ENCODE data around the gene RHOT2.
A peak's percentile ranks its signal among the peaks of the same experiment; 100 is the strongest.

Gene RHOT2

GRCh38 chr16:667780-668518 lies at the start of gene RHOT2:
RHOT2 (plus strand) TSS chr16:668132; CDS start chr16:668200, 68 bp downstream.
- DNase-seq (ENCODE audit: low spot score in 2 of 2), result peak; percentile 83 to 96
- Histone ChIP-seq H3K4me1 (peaks cover 7% of the 10 kb centered on the region), H3K9me3 (no peaks in the 10 kb centered on the region), H3K36me3 (replicated peaks) (peaks cover 44% of the 10 kb centered on the region), H3K4me3 (peak within 1 kb of the TSS; percentile 87), H3K27me3 (ENCODE audit: low read depth) (no peaks in the 10 kb centered on the region)
- in situ Hi-C loops (cut with MboI; ENCODE audit: low sequenced_read_pairs), result no loop called here

DNA sequence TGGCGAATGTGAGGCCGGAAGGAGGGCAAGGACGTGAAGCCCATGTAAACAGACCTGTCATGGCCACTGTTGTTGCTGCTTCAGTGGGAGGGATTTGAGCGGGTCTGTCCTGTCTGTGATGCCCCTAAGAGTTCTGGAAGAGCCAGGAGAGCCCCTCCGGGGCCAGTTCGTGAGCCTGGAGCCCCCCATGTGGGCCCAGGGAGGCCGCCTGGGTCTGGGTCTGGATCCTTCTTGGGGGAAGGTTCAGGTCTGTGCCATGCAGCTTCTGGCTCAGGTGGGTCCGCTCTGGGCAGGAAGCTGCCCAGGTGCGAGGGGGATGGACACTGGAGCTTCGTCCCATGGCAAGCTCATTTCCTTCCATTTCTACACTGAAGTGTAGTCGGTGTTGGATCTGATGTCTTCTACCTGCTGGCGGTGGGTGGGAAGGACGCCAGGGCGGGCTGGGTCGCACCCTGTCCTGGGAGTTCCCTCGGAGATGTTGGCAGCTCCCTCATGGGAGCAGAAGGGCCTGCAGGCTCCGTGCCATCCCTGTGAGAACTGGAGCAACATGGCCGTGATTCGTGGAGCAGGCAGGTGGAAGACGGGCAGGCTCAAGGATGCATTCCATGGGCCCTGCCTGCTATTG lies 48.3 kb upstream of the RHOT2 start:
- DNase-seq (ENCODE audit: low spot score in 2 of 2), result no peak
- in situ Hi-C loops (cut with MboI; ENCODE audit: low sequenced_read_pairs), result no loop called here
- H3K4me3 ChIP-seq, result no peak overlapping the region
- H3K36me3 ChIP-seq (replicated peaks), result no peaks in the 10 kb centered on the region
- H3K9me3 ChIP-seq, result no peaks in the 10 kb centered on the region
- no peaks in the 10 kb centered on the region for H3K4me1 ChIP-seq
- H3K27me3 ChIP-seq (ENCODE audit: low read depth), result no peaks in the 10 kb centered on the region

GRCh38 chr16:620700-621525 lies 47.0 kb upstream of the RHOT2 start:
- Histone ChIP-seq H3K27me3 (ENCODE audit: low read depth) (no peaks in the 10 kb centered on the region), H3K4me3 (no peak overlapping the region), H3K9me3 (no peaks in the 10 kb centered on the region), H3K4me1 (no peaks in the 10 kb centered on the region), H3K36me3 (replicated peaks) (no peaks in the 10 kb centered on the region)
- DNase-seq (ENCODE audit: low spot score in 2 of 2), result no peak
- in situ Hi-C loops (cut with MboI; ENCODE audit: low sequenced_read_pairs), result no loop called here

- Histone ChIP-seq H3K9me3 (no peaks in the 10 kb centered on the region), H3K4me3 (no peak overlapping the region), H3K36me3 (replicated peaks) (no peaks in the 10 kb centered on the region), H3K27me3 (ENCODE audit: low read depth) (no peaks in the 10 kb centered on the region), H3K4me1 (no peaks in the 10 kb centered on the region)
- DNase-seq (ENCODE audit: low spot score in 2 of 2), result no peak
- in situ Hi-C loops (cut with MboI; ENCODE audit: low sequenced_read_pairs), result no loop called here
Observed at GRCh38 chr16:621526-622105, 46.3 kb upstream of the RHOT2 start.

- H3K9me3 ChIP-seq, result no peaks in the 10 kb centered on the region
- H3K27me3 ChIP-seq (ENCODE audit: low read depth), result no peaks in the 10 kb centered on the region
- in situ Hi-C loops (cut with MboI; ENCODE audit: low sequenced_read_pairs), result no loop called here
Observed at GRCh38 chr16:622920-623280, 45.0 kb upstream of the RHOT2 start.

GRCh38 chr16:624526-625070 lies 43.3 kb upstream of the RHOT2 start:
- Histone ChIP-seq H3K4me1 (no peaks in the 10 kb centered on the region), H3K36me3 (replicated peaks) (peaks cover 3% of the 10 kb centered on the region; the same call in 1 of the 2 replicates), H3K9me3 (no peaks in the 10 kb centered on the region), H3K27me3 (ENCODE audit: low read depth) (no peaks in the 10 kb centered on the region), H3K4me3 (no peak overlapping the region)
- in situ Hi-C loops (cut with MboI; ENCODE audit: low sequenced_read_pairs), result no loop called here
- DNase-seq (ENCODE audit: low spot score in 2 of 2), result no peak

More at GRCh38 chr16:622920-623280, 45.0 kb upstream of the RHOT2 start:
- no peaks in the 10 kb centered on the region for H3K36me3 ChIP-seq (replicated peaks)
- no peak overlapping the region for H3K4me3 ChIP-seq
- no peak for DNase-seq (ENCODE audit: low spot score in 2 of 2)
- H3K4me1 ChIP-seq, result no peaks in the 10 kb centered on the region

- Histone ChIP-seq H3K9me3 (no peaks in the 10 kb centered on the region), H3K4me3 (no peak overlapping the region), H3K4me1 (no peaks in the 10 kb centered on the region), H3K36me3 (replicated peaks) (peaks cover 3% of the 10 kb centered on the region; the same call in 1 of the 2 replicates), H3K27me3 (ENCODE audit: low read depth) (no peaks in the 10 kb centered on the region)
- DNase-seq (ENCODE audit: low spot score in 2 of 2), result no peak
- in situ Hi-C loops (cut with MboI; ENCODE audit: low sequenced_read_pairs), result no loop called here
Observed at GRCh38 chr16:625117-625976, 42.6 kb upstream of the RHOT2 start.

- peaks cover 3% of the 10 kb centered on the region; the same call in 1 of the 2 replicates for H3K36me3 ChIP-seq (replicated peaks)
- in situ Hi-C loops (cut with MboI; ENCODE audit: low sequenced_read_pairs), result no loop called here
- no peaks in the 10 kb centered on the region for H3K27me3 ChIP-seq (ENCODE audit: low read depth)
- no peaks in the 10 kb centered on the region for H3K9me3 ChIP-seq
- no peak overlapping the region for H3K4me3 ChIP-seq
- no peak for DNase-seq (ENCODE audit: low spot score in 2 of 2)
- H3K4me1 ChIP-seq, result no peaks in the 10 kb centered on the region
Observed at GRCh38 chr16:625977-626765, 41.8 kb upstream of the RHOT2 start.

GRCh38 chr16:626787-627453 lies 41.0 kb upstream of the RHOT2 start:
- no peaks in the 10 kb centered on the region for H3K27me3 ChIP-seq (ENCODE audit: low read depth)
- no peaks in the 10 kb centered on the region for H3K9me3 ChIP-seq
- H3K4me3 ChIP-seq, result no peak overlapping the region
- peaks cover 3% of the 10 kb centered on the region; the same call in 1 of the 2 replicates for H3K36me3 ChIP-seq (replicated peaks)
- no peak for DNase-seq (ENCODE audit: low spot score in 2 of 2)
- no peaks in the 10 kb centered on the region for H3K4me1 ChIP-seq
- in situ Hi-C loops (cut with MboI; ENCODE audit: low sequenced_read_pairs), result no loop called here

- H3K36me3 ChIP-seq (replicated peaks), result peaks cover 3% of the 10 kb centered on the region; the same call in 1 of the 2 replicates
- no peak for DNase-seq (ENCODE audit: low spot score in 2 of 2)
- H3K4me3 ChIP-seq, result no peak overlapping the region
- H3K9me3 ChIP-seq, result no peaks in the 10 kb centered on the region
- no peaks in the 10 kb centered on the region for H3K4me1 ChIP-seq
- in situ Hi-C loops (cut with MboI; ENCODE audit: low sequenced_read_pairs), result no loop called here
- no peaks in the 10 kb centered on the region for H3K27me3 ChIP-seq (ENCODE audit: low read depth)
Observed at GRCh38 chr16:627454-628239, 40.3 kb upstream of the RHOT2 start.

- Histone ChIP-seq H3K36me3 (replicated peaks) (peaks cover 4% of the 10 kb centered on the region; the same call in 1 of the 2 replicates), H3K9me3 (no peaks in the 10 kb centered on the region), H3K27me3 (ENCODE audit: low read depth) (no peaks in the 10 kb centered on the region), H3K4me3 (no peak overlapping the region), H3K4me1 (no peaks in the 10 kb centered on the region)
- no peak for DNase-seq (ENCODE audit: low spot score in 2 of 2)
- in situ Hi-C loops (cut with MboI; ENCODE audit: low sequenced_read_pairs), result no loop called here
Observed at GRCh38 chr16:628321-629061, 39.4 kb upstream of the RHOT2 start.

Measured in HAP-1 (cell line).